GM21619 (cell line): ENCODE measurements around the gene SPATA20.

Experiments
- ATAC-seq: cut with Tn5 transposase; IDR thresholded peaks from one replicate; pipeline ENCODE4 v1.9.1; 2021; ENCODE audit not compliant: unreplicated experiment

SPATA20 gene

GRCh38 chr17:50557630-50558029 is 10.7 kb downstream of the SPATA20 start:
- ATAC-seq: no peak

GRCh38 chr17:50558091-50558490 is 11.1 kb downstream of the SPATA20 start:
- ATAC-seq: no peak

GRCh38 chr17:50558581-50558940 is 11.6 kb downstream of the SPATA20 start:
- no peak for ATAC-seq

GRCh38 chr17:50558941-50559614 is 12.1 kb downstream of the SPATA20 start:
- no peak for ATAC-seq

GRCh38 chr17:50559674-50560184 is 12.8 kb downstream of the SPATA20 start:
- no peak for ATAC-seq

- ATAC-seq: peak; percentile 92
These were observed 13.3 kb downstream of the SPATA20 start, which contains the start of gene CACNA1G for GRCh38 chr17:50560185-50560824. TSS of gene CACNA1G (plus strand) at chr17:50560715. CDS start at chr17:50561460, 745 bp downstream.

- ATAC-seq: peak; percentile 18
These were observed 14.2 kb downstream of the SPATA20 start for GRCh38 chr17:50560931-50561745.

GRCh38 chr17:50561746-50562141 is 14.8 kb downstream of the SPATA20 start:
- ATAC-seq: no peak

GRCh38 chr17:50562242-50563091 is 15.5 kb downstream of the SPATA20 start:
- ATAC-seq: no peak

GRCh38 chr17:50563092-50563511 is 16.1 kb downstream of the SPATA20 start:
- no peak for ATAC-seq

- ATAC-seq: no peak
These were observed 17.9 kb downstream of the SPATA20 start for GRCh38 chr17:50564916-50565315.

GRCh38 chr17:50565402-50566350 is 18.7 kb downstream of the SPATA20 start:
- ATAC-seq: no peak

- no peak for ATAC-seq
These were observed 19.9 kb downstream of the SPATA20 start for GRCh38 chr17:50566886-50567285.

GRCh38 chr17:50568659-50569058 is 21.7 kb downstream of the SPATA20 start:
- ATAC-seq: no peak

- no peak for ATAC-seq
These were observed 22.6 kb downstream of the SPATA20 start for GRCh38 chr17:50569592-50569991.

GRCh38 chr17:50570032-50570431 is 23.1 kb downstream of the SPATA20 start:
- ATAC-seq: no peak

- no peak for ATAC-seq
These were observed 23.6 kb downstream of the SPATA20 start for GRCh38 chr17:50570528-50570927.

GRCh38 chr17:50571681-50572080 is 24.7 kb downstream of the SPATA20 start:
- no peak for ATAC-seq

GRCh38 chr17:50572541-50572940 is 25.6 kb downstream of the SPATA20 start:
- no peak for ATAC-seq
